Upper lobe of left lung (tissue), 4 donors: ENCODE measurements around the gene HOXA1.

ENCODE experiments used
- EP300 ChIP-seq, 4 donors: sonication (generic); formaldehyde crosslinking; IDR thresholded peaks; one replicate each; pipeline ENCODE4 v1.5.1; 2017; ENCODE audit warnings: antibody characterized with exemption in 4 of 4, control low read depth in 2 of 4
- POLR2A ChIP-seq, 4 donors: fragments of 450-650 bp; IDR thresholded peaks; one replicate each; pipeline ENCODE4 v1.5.1; 2016 to 2017; ENCODE audit warnings: antibody characterized with exemption in 4 of 4, mild to moderate bottlenecking in 2 of 4
- TF ChIP-seq, protein P1 (sequence below), 6 experiments: fragments of 450-650 bp in 4 of 6; fragments of 200-600 bp in 2 of 6; sonication (generic) in 2 of 6; IDR thresholded peaks; one replicate each; pipeline ENCODE4 v1.5.1; 2016 to 2019; ENCODE audit warnings: antibody characterized with exemption in 6 of 6

DNA sequence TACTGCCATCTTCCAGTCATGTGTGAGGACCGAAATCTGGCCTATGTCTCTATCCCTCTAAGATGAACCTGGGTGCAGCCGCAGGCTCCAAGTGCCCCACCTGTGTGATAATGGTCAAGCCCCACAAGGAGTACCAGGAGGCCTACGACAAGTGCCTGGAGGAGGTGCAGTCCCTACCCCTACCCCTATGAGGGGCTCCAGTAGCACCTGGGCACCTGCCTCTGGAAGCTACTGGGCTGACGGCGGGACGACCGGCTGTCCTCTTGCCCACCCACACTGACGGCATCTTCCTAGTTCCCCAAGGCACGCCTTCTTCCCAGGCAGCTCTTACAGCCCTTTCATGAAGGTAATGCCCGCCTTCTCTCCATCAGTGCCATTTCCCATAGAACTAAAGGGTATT lies 47.4 kb downstream of the HOXA1 start:
- TF ChIP-seq, protein P1, sequence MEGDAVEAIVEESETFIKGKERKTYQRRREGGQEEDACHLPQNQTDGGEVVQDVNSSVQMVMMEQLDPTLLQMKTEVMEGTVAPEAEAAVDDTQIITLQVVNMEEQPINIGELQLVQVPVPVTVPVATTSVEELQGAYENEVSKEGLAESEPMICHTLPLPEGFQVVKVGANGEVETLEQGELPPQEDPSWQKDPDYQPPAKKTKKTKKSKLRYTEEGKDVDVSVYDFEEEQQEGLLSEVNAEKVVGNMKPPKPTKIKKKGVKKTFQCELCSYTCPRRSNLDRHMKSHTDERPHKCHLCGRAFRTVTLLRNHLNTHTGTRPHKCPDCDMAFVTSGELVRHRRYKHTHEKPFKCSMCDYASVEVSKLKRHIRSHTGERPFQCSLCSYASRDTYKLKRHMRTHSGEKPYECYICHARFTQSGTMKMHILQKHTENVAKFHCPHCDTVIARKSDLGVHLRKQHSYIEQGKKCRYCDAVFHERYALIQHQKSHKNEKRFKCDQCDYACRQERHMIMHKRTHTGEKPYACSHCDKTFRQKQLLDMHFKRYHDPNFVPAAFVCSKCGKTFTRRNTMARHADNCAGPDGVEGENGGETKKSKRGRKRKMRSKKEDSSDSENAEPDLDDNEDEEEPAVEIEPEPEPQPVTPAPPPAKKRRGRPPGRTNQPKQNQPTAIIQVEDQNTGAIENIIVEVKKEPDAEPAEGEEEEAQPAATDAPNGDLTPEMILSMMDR (IDR thresholded peaks at IDR 0.05): no peak
- no peak for TF ChIP-seq POLR2A (IDR thresholded peaks at IDR 0.05)
- TF ChIP-seq EP300 (IDR thresholded peaks at IDR 0.05): no peak
